ENCODE results near the gene MED14. TPM values are rescaled to one million over a fixed set of nuclear protein-coding genes. Genes with fewer than 3 reads are reported as not detected.

The MED14 gene
- total RNA-seq, 1 experiment from 2014 or later = 57.4 TPM

DNA sequence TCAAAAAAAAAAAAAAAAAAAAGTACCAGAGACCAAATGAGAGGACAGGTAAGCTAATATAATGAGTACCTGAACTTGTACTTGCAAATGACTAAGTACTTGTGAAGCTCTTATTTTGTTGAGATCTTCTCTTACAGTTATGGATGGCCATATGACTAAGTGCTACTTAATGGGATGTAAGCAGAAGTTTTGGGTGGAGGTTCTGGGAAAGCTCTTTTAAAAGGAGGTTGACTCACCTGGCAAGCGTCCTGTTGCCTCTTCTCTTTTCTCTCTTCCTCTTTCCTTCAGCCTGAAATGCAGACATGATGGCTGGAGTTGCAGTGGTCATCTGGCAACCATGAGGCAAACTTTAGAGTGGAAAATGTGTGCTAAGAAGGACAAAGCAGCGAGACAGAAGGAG, 36.9 kb upstream of the MED14 start:
- CTCF ChIA-PET = interaction anchor here (0.6 kb wide), 1 partner anchor 125 kb away, joined by 8 read pairs; no protein-coding TSS in a partner anchor

GRCh38 chrX:40761762-40762161, 26.4 kb upstream of the MED14 start:
- Mint-ChIP-seq H3K36me3 (ENCODE audit: insufficient read depth, unreplicated experiment) (no peaks in the 10 kb centered on the region), H3K27ac (ENCODE audit: unreplicated experiment) (no peak overlapping the region), H3K9me3 (ENCODE audit: low read depth, unreplicated experiment) (no peaks in the 10 kb centered on the region), H3K4me1 (ENCODE audit: low read depth, unreplicated experiment) (no peaks in the 10 kb centered on the region), H3K4me3 (ENCODE audit: low read depth, unreplicated experiment) (no peak overlapping the region), H3K27me3 (ENCODE audit: unreplicated experiment) (no peaks in the 10 kb centered on the region)
- TF ChIP-seq, protein P1, sequence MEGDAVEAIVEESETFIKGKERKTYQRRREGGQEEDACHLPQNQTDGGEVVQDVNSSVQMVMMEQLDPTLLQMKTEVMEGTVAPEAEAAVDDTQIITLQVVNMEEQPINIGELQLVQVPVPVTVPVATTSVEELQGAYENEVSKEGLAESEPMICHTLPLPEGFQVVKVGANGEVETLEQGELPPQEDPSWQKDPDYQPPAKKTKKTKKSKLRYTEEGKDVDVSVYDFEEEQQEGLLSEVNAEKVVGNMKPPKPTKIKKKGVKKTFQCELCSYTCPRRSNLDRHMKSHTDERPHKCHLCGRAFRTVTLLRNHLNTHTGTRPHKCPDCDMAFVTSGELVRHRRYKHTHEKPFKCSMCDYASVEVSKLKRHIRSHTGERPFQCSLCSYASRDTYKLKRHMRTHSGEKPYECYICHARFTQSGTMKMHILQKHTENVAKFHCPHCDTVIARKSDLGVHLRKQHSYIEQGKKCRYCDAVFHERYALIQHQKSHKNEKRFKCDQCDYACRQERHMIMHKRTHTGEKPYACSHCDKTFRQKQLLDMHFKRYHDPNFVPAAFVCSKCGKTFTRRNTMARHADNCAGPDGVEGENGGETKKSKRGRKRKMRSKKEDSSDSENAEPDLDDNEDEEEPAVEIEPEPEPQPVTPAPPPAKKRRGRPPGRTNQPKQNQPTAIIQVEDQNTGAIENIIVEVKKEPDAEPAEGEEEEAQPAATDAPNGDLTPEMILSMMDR (IDR thresholded peaks at IDR 0.05; ENCODE audit: unreplicated experiment) = no peak
- CTCF ChIA-PET = no interaction called here
- intact Hi-C loops (cut with micrococcal nuclease; ENCODE audit: unreplicated experiment) = no loop called here
- DNase-seq = no peak
- BruUV-seq (replicated peaks) = no TSS peak

More for the DNA sequence above, 36.9 kb upstream of the MED14 start:
- no peaks in the 10 kb centered on the region for H3K36me3 Mint-ChIP-seq (ENCODE audit: insufficient read depth, unreplicated experiment)
- H3K4me3 Mint-ChIP-seq (ENCODE audit: low read depth, unreplicated experiment) = no peak overlapping the region
- H3K9me3 Mint-ChIP-seq (ENCODE audit: low read depth, unreplicated experiment) = no peaks in the 10 kb centered on the region
- TF ChIP-seq, protein P1 (IDR thresholded peaks at IDR 0.05; ENCODE audit: unreplicated experiment) = no peak
- no peaks in the 10 kb centered on the region for H3K27me3 Mint-ChIP-seq (ENCODE audit: unreplicated experiment)
- H3K4me1 Mint-ChIP-seq (ENCODE audit: low read depth, unreplicated experiment) = peaks cover 17% of the 10 kb centered on the region
- intact Hi-C loops (cut with micrococcal nuclease; ENCODE audit: unreplicated experiment) = no loop called here
- no peak for DNase-seq
- no TSS peak for BruUV-seq (replicated peaks)
- no peak overlapping the region for H3K27ac Mint-ChIP-seq (ENCODE audit: unreplicated experiment)

GRCh38 chrX:40759374-40759773, 24.0 kb upstream of the MED14 start:
- Mint-ChIP-seq H3K4me3 (ENCODE audit: low read depth, unreplicated experiment) (no peak overlapping the region), H3K36me3 (ENCODE audit: insufficient read depth, unreplicated experiment) (no peaks in the 10 kb centered on the region), H3K27ac (ENCODE audit: unreplicated experiment) (no peak overlapping the region), H3K4me1 (ENCODE audit: low read depth, unreplicated experiment) (no peaks in the 10 kb centered on the region), H3K27me3 (ENCODE audit: unreplicated experiment) (no peaks in the 10 kb centered on the region), H3K9me3 (ENCODE audit: low read depth, unreplicated experiment) (no peaks in the 10 kb centered on the region)
- BruUV-seq (replicated peaks) = no TSS peak
- intact Hi-C loops (cut with micrococcal nuclease; ENCODE audit: unreplicated experiment) = no loop called here
- no peak for DNase-seq
- CTCF ChIA-PET = no interaction called here
- TF ChIP-seq, protein P1 (IDR thresholded peaks at IDR 0.05; ENCODE audit: unreplicated experiment) = no peak

GRCh38 chrX:40757058-40757457, 21.7 kb upstream of the MED14 start:
- no peak for DNase-seq
- Mint-ChIP-seq H3K4me1 (ENCODE audit: low read depth, unreplicated experiment) (no peaks in the 10 kb centered on the region), H3K9me3 (ENCODE audit: low read depth, unreplicated experiment) (peaks cover 4% of the 10 kb centered on the region), H3K4me3 (ENCODE audit: low read depth, unreplicated experiment) (no peak overlapping the region), H3K27ac (ENCODE audit: unreplicated experiment) (no peak overlapping the region), H3K36me3 (ENCODE audit: insufficient read depth, unreplicated experiment) (no peaks in the 10 kb centered on the region), H3K27me3 (ENCODE audit: unreplicated experiment) (no peaks in the 10 kb centered on the region)
- TF ChIP-seq, protein P1 (IDR thresholded peaks at IDR 0.05; ENCODE audit: unreplicated experiment) = no peak
- CTCF ChIA-PET = no interaction called here
- intact Hi-C loops (cut with micrococcal nuclease; ENCODE audit: unreplicated experiment) = no loop called here
- no TSS peak for BruUV-seq (replicated peaks)
